Aorta (tissue), 5 donors: ENCODE results near the gene RPS6KA4. TPM values are rescaled to one million over a fixed set of nuclear protein-coding genes. Genes with fewer than 3 reads are reported as not detected.

Experiments used
- ATAC-seq: fragments of 200-7000 bp; cut with Tn5 transposase; one replicate; pipeline ENCODE4 v1.9.1; 2022; ENCODE audit warnings: moderate library complexity; ENCODE audit not compliant: low FRiP score
- DNase-seq, 2 donors: peaks; one replicate each; pipeline ENCODE4 v3.0.0-alpha.2; 2020
- H3K27ac ChIP-seq, 2 donors: one replicate each; pipeline ENCODE4 v1.5.1; 2013; ENCODE audit warnings: low read length in 2 of 2, mild to moderate bottlenecking in 2 of 2, moderate library complexity in 2 of 2, control low read depth in 1 of 2, inconsistent platforms in 1 of 2, low read depth in 1 of 2
- H3K27me3 ChIP-seq, 2 donors: one replicate each; pipeline ENCODE4 v1.6.1; 2013; ENCODE audit warnings: control low read depth in 1 of 2, low read length in 1 of 2, mild to moderate bottlenecking in 1 of 2, moderate library complexity in 1 of 2; ENCODE audit not compliant: insufficient read depth in 2 of 2, control insufficient read depth in 1 of 2
- H3K36me3 ChIP-seq, 2 donors: one replicate each; pipeline ENCODE4 v1.6.1; 2013; ENCODE audit warnings: control low read depth in 1 of 2, low read length in 1 of 2, mild to moderate bottlenecking in 1 of 2; ENCODE audit not compliant: insufficient read depth in 2 of 2, control insufficient read depth in 1 of 2
- H3K4me1 ChIP-seq, 2 donors: one replicate each; pipeline ENCODE4 v1.6.1; 2013; ENCODE audit warnings: low read length in 2 of 2, control low read depth in 1 of 2, mild to moderate bottlenecking in 1 of 2, moderate library complexity in 1 of 2; ENCODE audit not compliant: insufficient read depth in 2 of 2, control insufficient read depth in 1 of 2
- H3K4me3 ChIP-seq, 2 donors: one replicate each; pipeline ENCODE4 v1.5.1; 2013; ENCODE audit warnings: low read length in 2 of 2, control low read depth in 1 of 2, mild to moderate bottlenecking in 1 of 2
- H3K9me3 ChIP-seq: one replicate; pipeline ENCODE4 v1.6.1; 2013; ENCODE audit warnings: mild to moderate bottlenecking, low read length; ENCODE audit not compliant: control insufficient read depth
- WGBS, 2 donors: extraction: QIAGEN DNeasy Blood & Tissue Kit; methylation state at CpG; one replicate each; pipeline ENCODE4 v1.1.7; 2013; 5-methylcytosine and 5-hydroxymethylcytosine counted together
- intact Hi-C, 2 donors: fragments of 100-400 bp; cut with DNase I; formaldehyde crosslinking; loops; one replicate each; pipeline versions ENCODE4 v1.14.2 to v1.15.0; 2022
- polyA plus RNA-seq, 2 donors: library from polyadenylated mRNA; stranded (reverse); fragments of 200-250 nt; gene quantifications; one replicate each; pipeline ENCODE4 v1.2.3, GENCODE V29; 2013
- total RNA-seq, 2 donors: library from RNA; stranded (reverse); fragmentation: NEBNext Ultra II Directional; extraction: Animal tissue kit (Norgen Biotek cat#: 25700); gene quantifications; one replicate each; pipeline ENCODE4 v1.2.1, GENCODE V29; 2021
- donor health status: healthy with polysubstance abuse.
- donor health status: Bipolar disorder and iron deficiency.
- donor health status: DM: no; HTN: no; CAD: no.
- donor health status: DM: no; HTN: no; CAD: no.
- donor health status: DM: yes; HTN: yes; CAD: no.

RPS6KA4 gene
- total and polyA plus RNA-seq, 4 donors = 14.1 to 31.8 (median 26.5) TPM

- Histone ChIP-seq H3K36me3 (peaks cover under 1 to 9% of the 10 kb centered on the region in 2 donors), H3K9me3 (no peaks in the 10 kb centered on the region), H3K4me3 (no peak overlapping the region), H3K27ac (no peak overlapping the region), H3K4me1 (no peaks in the 10 kb centered on the region), H3K27me3 (no peaks in the 10 kb centered on the region)
- no peak for ATAC-seq
- WGBS, 2 donors = 82 to 83% methylated on average over 46 of the region's 46 CpGs
- DNase-seq = peak in 1 of 2 donors; percentile 74
- intact Hi-C loops = no loop called here
These were observed 9.1 kb downstream of the RPS6KA4 start for GRCh38 chr11:64367931-64368672.

- no peaks in the 10 kb centered on the region for H3K9me3 ChIP-seq
- no peak for DNase-seq
- H3K4me1 ChIP-seq = no peaks in the 10 kb centered on the region
- no peak overlapping the region for H3K27ac ChIP-seq
- ATAC-seq = no peak
- intact Hi-C loops = no loop called here
- no peaks in the 10 kb centered on the region for H3K27me3 ChIP-seq
- no peak overlapping the region for H3K4me3 ChIP-seq
- H3K36me3 ChIP-seq = peaks cover 0 to 9% of the 10 kb centered on the region in 2 donors
- 83 to 86% methylated on average over 28 of the region's 28 CpGs for WGBS, 2 donors
These were observed 9.7 kb downstream of the RPS6KA4 start for GRCh38 chr11:64368673-64369074.

- no peaks in the 10 kb centered on the region for H3K9me3 ChIP-seq
- WGBS, 2 donors = 85% methylated on average over 82 of the region's 82 CpGs
- H3K4me3 ChIP-seq = no peak overlapping the region
- no peaks in the 10 kb centered on the region for H3K4me1 ChIP-seq
- peak in 1 of 2 donors; percentile 75 for DNase-seq
- H3K36me3 ChIP-seq = peaks cover 0 to 9% of the 10 kb centered on the region in 2 donors
- no peaks in the 10 kb centered on the region for H3K27me3 ChIP-seq
- intact Hi-C loops = no loop called here
- H3K27ac ChIP-seq = no peak overlapping the region
- no peak for ATAC-seq
These were observed 10.8 kb downstream of the RPS6KA4 start for GRCh38 chr11:64369440-64370421.

- intact Hi-C loops = no loop called here
These were observed 12.2 kb downstream of the RPS6KA4 start for GRCh38 chr11:64371201-64371600.

GRCh38 chr11:64372021-64372420 is 13.1 kb downstream of the RPS6KA4 start:
- no peak for ATAC-seq
- intact Hi-C loops = no loop called here
- H3K4me1 ChIP-seq = no peaks in the 10 kb centered on the region
- no peak overlapping the region for H3K4me3 ChIP-seq
- 84 to 86% methylated on average over 6 of the region's 6 CpGs for WGBS, 2 donors
- no peaks in the 10 kb centered on the region for H3K9me3 ChIP-seq
- H3K36me3 ChIP-seq = peaks cover 0 to 6% of the 10 kb centered on the region in 2 donors
- DNase-seq = no peak
- no peak overlapping the region for H3K27ac ChIP-seq
- H3K27me3 ChIP-seq = no peaks in the 10 kb centered on the region

More at GRCh38 chr11:64371201-64371600, 12.2 kb downstream of the RPS6KA4 start:
- DNase-seq = peak in 1 of 2 donors; percentile 59
- H3K4me1 ChIP-seq = no peaks in the 10 kb centered on the region
- no peak for ATAC-seq
- peaks cover 0 to 6% of the 10 kb centered on the region in 2 donors for H3K36me3 ChIP-seq
- no peak overlapping the region for H3K27ac ChIP-seq
- no peaks in the 10 kb centered on the region for H3K27me3 ChIP-seq
- H3K4me3 ChIP-seq = no peak overlapping the region
- 82 to 85% methylated on average over 21 to 22 of the region's 22 CpGs for WGBS, 2 donors
- no peaks in the 10 kb centered on the region for H3K9me3 ChIP-seq

- no peaks in the 10 kb centered on the region for H3K4me1 ChIP-seq
- H3K36me3 ChIP-seq = peaks cover 0 to 6% of the 10 kb centered on the region in 2 donors
- ATAC-seq = peak; percentile 53
- H3K27ac ChIP-seq = no peak overlapping the region
- H3K4me3 ChIP-seq = no peak overlapping the region
- WGBS, 2 donors = 53 to 55% methylated on average over 18 of the region's 18 CpGs
- intact Hi-C loops = no loop called here
- no peaks in the 10 kb centered on the region for H3K9me3 ChIP-seq
- no peaks in the 10 kb centered on the region for H3K27me3 ChIP-seq
- peak in 1 of 2 donors; percentile 70 for DNase-seq
These were observed 14.0 kb downstream of the RPS6KA4 start for GRCh38 chr11:64372802-64373597.

- peaks cover 0 to 4% of the 10 kb centered on the region in 2 donors for H3K36me3 ChIP-seq
- ATAC-seq = no peak
- no peaks in the 10 kb centered on the region for H3K27me3 ChIP-seq
- no peak overlapping the region for H3K27ac ChIP-seq
- H3K9me3 ChIP-seq = no peaks in the 10 kb centered on the region
- intact Hi-C loops = no loop called here
- no peaks in the 10 kb centered on the region for H3K4me1 ChIP-seq
- DNase-seq = no peak
- WGBS, 2 donors = 84 to 86% methylated on average over 5 of the region's 5 CpGs
- no peak overlapping the region for H3K4me3 ChIP-seq
These were observed 14.6 kb downstream of the RPS6KA4 start for GRCh38 chr11:64373598-64373974.

- Histone ChIP-seq H3K27ac (no peak overlapping the region), H3K9me3 (no peaks in the 10 kb centered on the region), H3K27me3 (no peaks in the 10 kb centered on the region), H3K4me3 (no peak overlapping the region), H3K36me3 (no peaks in the 10 kb centered on the region), H3K4me1 (no peaks in the 10 kb centered on the region)
- DNase-seq (no peak), ATAC-seq (no peak)
- WGBS, 2 donors = 91 to 94% methylated on average over 7 of the region's 7 CpGs
- intact Hi-C loops = no loop called here
These were observed 17.1 kb downstream of the RPS6KA4 start for GRCh38 chr11:64376071-64376470.
